ENCODE data around the gene NES.

DNA sequence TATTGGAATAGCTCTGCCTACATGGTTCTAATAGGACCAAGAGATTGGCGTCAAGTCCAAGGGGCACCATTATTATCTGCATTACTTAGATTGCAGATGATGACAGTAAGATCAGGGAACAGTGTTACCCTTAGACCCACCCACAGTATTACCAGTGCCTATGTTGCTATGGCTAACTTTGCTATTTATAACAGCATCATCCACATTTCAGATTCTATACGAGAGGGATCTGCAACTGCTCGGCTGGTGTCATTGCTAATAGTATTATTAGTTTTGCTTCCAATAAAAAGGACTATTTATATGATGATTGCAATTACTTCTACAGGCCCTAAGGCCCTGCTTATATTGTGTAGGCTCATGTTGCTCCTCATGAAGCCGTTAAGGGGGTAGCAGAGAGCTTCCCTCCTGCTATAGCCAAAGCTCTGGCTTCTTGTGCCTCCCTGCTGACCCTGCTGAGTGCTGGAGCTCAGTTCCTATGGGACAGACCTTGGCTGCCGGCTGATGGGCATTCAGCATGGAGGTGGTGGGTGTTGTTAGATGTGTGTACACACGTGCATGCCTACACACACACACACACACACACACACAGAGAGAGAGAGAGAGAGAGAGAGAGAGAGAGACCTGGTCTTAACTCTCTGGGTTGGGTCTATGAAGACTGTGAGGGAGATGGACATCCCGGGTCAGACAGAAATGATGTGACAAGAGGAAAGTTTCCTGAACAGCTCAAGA, 34.0 kb downstream of the NES start:
- TF ChIP-seq, protein P1, sequence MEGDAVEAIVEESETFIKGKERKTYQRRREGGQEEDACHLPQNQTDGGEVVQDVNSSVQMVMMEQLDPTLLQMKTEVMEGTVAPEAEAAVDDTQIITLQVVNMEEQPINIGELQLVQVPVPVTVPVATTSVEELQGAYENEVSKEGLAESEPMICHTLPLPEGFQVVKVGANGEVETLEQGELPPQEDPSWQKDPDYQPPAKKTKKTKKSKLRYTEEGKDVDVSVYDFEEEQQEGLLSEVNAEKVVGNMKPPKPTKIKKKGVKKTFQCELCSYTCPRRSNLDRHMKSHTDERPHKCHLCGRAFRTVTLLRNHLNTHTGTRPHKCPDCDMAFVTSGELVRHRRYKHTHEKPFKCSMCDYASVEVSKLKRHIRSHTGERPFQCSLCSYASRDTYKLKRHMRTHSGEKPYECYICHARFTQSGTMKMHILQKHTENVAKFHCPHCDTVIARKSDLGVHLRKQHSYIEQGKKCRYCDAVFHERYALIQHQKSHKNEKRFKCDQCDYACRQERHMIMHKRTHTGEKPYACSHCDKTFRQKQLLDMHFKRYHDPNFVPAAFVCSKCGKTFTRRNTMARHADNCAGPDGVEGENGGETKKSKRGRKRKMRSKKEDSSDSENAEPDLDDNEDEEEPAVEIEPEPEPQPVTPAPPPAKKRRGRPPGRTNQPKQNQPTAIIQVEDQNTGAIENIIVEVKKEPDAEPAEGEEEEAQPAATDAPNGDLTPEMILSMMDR (tag by site-specific recombination; IDR thresholded peaks at IDR 0.05) = no peak
- TF ChIP-seq GLI4 (tag by site-specific recombination; IDR thresholded peaks at IDR 0.05) = no peak
- no peak for TF ChIP-seq ZNF274 (IDR thresholded peaks at IDR 0.05; ENCODE audit: low read length)
- TF ChIP-seq ZNF274 (tag by site-specific recombination; IDR thresholded peaks at IDR 0.05; ENCODE audit: borderline replicate concordance) = no peak
- TF ChIP-seq ZBTB7A (tag by site-specific recombination; IDR thresholded peaks at IDR 0.05; ENCODE audit: low read depth) = no peak
- TF ChIP-seq, protein P2, sequence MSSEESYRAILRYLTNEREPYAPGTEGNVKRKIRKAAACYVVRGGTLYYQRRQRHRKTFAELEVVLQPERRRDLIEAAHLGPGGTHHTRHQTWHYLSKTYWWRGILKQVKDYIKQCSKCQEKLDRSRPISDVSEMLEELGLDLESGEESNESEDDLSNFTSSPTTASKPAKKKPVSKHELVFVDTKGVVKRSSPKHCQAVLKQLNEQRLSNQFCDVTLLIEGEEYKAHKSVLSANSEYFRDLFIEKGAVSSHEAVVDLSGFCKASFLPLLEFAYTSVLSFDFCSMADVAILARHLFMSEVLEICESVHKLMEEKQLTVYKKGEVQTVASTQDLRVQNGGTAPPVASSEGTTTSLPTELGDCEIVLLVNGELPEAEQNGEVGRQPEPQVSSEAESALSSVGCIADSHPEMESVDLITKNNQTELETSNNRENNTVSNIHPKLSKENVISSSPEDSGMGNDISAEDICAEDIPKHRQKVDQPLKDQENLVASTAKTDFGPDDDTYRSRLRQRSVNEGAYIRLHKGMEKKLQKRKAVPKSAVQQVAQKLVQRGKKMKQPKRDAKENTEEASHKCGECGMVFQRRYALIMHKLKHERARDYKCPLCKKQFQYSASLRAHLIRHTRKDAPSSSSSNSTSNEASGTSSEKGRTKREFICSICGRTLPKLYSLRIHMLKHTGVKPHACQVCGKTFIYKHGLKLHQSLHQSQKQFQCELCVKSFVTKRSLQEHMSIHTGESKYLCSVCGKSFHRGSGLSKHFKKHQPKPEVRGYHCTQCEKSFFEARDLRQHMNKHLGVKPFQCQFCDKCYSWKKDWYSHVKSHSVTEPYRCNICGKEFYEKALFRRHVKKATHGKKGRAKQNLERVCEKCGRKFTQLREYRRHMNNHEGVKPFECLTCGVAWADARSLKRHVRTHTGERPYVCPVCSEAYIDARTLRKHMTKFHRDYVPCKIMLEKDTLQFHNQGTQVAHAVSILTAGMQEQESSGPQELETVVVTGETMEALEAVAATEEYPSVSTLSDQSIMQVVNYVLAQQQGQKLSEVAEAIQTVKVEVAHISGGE (tag by site-specific recombination; conservative IDR thresholded peaks at IDR 0.05; ENCODE audit: low read depth) = no peak
- TF ChIP-seq, protein P3, sequence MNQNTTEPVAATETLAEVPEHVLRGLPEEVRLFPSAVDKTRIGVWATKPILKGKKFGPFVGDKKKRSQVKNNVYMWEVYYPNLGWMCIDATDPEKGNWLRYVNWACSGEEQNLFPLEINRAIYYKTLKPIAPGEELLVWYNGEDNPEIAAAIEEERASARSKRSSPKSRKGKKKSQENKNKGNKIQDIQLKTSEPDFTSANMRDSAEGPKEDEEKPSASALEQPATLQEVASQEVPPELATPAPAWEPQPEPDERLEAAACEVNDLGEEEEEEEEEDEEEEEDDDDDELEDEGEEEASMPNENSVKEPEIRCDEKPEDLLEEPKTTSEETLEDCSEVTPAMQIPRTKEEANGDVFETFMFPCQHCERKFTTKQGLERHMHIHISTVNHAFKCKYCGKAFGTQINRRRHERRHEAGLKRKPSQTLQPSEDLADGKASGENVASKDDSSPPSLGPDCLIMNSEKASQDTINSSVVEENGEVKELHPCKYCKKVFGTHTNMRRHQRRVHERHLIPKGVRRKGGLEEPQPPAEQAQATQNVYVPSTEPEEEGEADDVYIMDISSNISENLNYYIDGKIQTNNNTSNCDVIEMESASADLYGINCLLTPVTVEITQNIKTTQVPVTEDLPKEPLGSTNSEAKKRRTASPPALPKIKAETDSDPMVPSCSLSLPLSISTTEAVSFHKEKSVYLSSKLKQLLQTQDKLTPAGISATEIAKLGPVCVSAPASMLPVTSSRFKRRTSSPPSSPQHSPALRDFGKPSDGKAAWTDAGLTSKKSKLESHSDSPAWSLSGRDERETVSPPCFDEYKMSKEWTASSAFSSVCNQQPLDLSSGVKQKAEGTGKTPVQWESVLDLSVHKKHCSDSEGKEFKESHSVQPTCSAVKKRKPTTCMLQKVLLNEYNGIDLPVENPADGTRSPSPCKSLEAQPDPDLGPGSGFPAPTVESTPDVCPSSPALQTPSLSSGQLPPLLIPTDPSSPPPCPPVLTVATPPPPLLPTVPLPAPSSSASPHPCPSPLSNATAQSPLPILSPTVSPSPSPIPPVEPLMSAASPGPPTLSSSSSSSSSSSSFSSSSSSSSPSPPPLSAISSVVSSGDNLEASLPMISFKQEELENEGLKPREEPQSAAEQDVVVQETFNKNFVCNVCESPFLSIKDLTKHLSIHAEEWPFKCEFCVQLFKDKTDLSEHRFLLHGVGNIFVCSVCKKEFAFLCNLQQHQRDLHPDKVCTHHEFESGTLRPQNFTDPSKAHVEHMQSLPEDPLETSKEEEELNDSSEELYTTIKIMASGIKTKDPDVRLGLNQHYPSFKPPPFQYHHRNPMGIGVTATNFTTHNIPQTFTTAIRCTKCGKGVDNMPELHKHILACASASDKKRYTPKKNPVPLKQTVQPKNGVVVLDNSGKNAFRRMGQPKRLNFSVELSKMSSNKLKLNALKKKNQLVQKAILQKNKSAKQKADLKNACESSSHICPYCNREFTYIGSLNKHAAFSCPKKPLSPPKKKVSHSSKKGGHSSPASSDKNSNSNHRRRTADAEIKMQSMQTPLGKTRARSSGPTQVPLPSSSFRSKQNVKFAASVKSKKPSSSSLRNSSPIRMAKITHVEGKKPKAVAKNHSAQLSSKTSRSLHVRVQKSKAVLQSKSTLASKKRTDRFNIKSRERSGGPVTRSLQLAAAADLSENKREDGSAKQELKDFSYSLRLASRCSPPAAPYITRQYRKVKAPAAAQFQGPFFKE (tag by site-specific recombination; IDR thresholded peaks at IDR 0.05; ENCODE audit: borderline replicate concordance) = no peak
- TF ChIP-seq ZNF175 (tag by site-specific recombination; IDR thresholded peaks at IDR 0.05) = no peak
- no peak for TF ChIP-seq ZNF146 (tag by site-specific recombination; IDR thresholded peaks at IDR 0.05)

Measured in HEK293 (cell line).